Measurements from ENCODE around the gene DAB2.

DAB2 gene

GRCh38 chr5:39448506-39449128 is 23.8 kb upstream of the DAB2 start:
- Histone ChIP-seq H4K20me1 (ENCODE audit: control insufficient read depth, insufficient read depth, low read depth, low read length) (no peaks in the 10 kb centered on the region), H3K4me1 (ENCODE audit: control insufficient read depth, low read length) (no peaks in the 10 kb centered on the region), H3K36me3 (ENCODE audit: control insufficient read depth, low read length) (no peaks in the 10 kb centered on the region), H3K4me2 (ENCODE audit: low read length) (no peak overlapping the region), H3F3A (ENCODE audit: control insufficient read depth, insufficient read depth) (no peaks in the 10 kb centered on the region), H3K9me3 (ENCODE audit: control insufficient read depth, insufficient read depth, low read length) (no peaks in the 10 kb centered on the region), H3K4me3 (ENCODE audit: low read length) (no peak overlapping the region), H3K79me2 (ENCODE audit: control insufficient read depth, low read length) (no peaks in the 10 kb centered on the region), H3K9me2 (replicated peaks; ENCODE audit: control insufficient read depth, low read length) (no peaks in the 10 kb centered on the region), H3K27ac (ENCODE audit: low read depth, low read length) (no peak overlapping the region), H3K27me3 (ENCODE audit: control insufficient read depth, low read length) (no peaks in the 10 kb centered on the region)
- TF ChIP-seq EZH2phosphoT487 (IDR thresholded peaks at IDR 0.05; ENCODE audit: borderline replicate concordance, low read length) (no peak), CTCF (IDR thresholded peaks at IDR 0.05; ENCODE audit: low read depth, low read length, poor library complexity, severe bottlenecking) (no peak)

GRCh38 chr5:39447968-39448367 is 23.2 kb upstream of the DAB2 start:
- Histone ChIP-seq H3K9me3 (ENCODE audit: control insufficient read depth, insufficient read depth, low read length) (no peaks in the 10 kb centered on the region), H3F3A (ENCODE audit: control insufficient read depth, insufficient read depth) (no peaks in the 10 kb centered on the region), H3K4me3 (ENCODE audit: low read length) (no peak overlapping the region), H3K36me3 (ENCODE audit: control insufficient read depth, low read length) (no peaks in the 10 kb centered on the region), H3K4me1 (ENCODE audit: control insufficient read depth, low read length) (no peaks in the 10 kb centered on the region), H3K79me2 (ENCODE audit: control insufficient read depth, low read length) (no peaks in the 10 kb centered on the region), H3K27ac (ENCODE audit: low read depth, low read length) (no peak overlapping the region), H3K27me3 (ENCODE audit: control insufficient read depth, low read length) (no peaks in the 10 kb centered on the region), H3K4me2 (ENCODE audit: low read length) (no peak overlapping the region), H3K9me2 (replicated peaks; ENCODE audit: control insufficient read depth, low read length) (no peaks in the 10 kb centered on the region), H4K20me1 (ENCODE audit: control insufficient read depth, insufficient read depth, low read depth, low read length) (no peaks in the 10 kb centered on the region)
- TF ChIP-seq CTCF (IDR thresholded peaks at IDR 0.05; ENCODE audit: low read depth, low read length, poor library complexity, severe bottlenecking) (no peak), EZH2phosphoT487 (IDR thresholded peaks at IDR 0.05; ENCODE audit: borderline replicate concordance, low read length) (no peak)

- H3K27me3 ChIP-seq (ENCODE audit: control insufficient read depth, low read length) = no peaks in the 10 kb centered on the region
- H3K4me2 ChIP-seq (ENCODE audit: low read length) = no peak overlapping the region
- H3K27ac ChIP-seq (ENCODE audit: low read depth, low read length) = no peak overlapping the region
- no peaks in the 10 kb centered on the region for H3K9me2 ChIP-seq (replicated peaks; ENCODE audit: control insufficient read depth, low read length)
- no peaks in the 10 kb centered on the region for H3K4me1 ChIP-seq (ENCODE audit: control insufficient read depth, low read length)
- H3K79me2 ChIP-seq (ENCODE audit: control insufficient read depth, low read length) = no peaks in the 10 kb centered on the region
- no peaks in the 10 kb centered on the region for H3K36me3 ChIP-seq (ENCODE audit: control insufficient read depth, low read length)
- no peak overlapping the region for H3K4me3 ChIP-seq (ENCODE audit: low read length)
- TF ChIP-seq CTCF (IDR thresholded peaks at IDR 0.05; ENCODE audit: low read depth, low read length, poor library complexity, severe bottlenecking) = no peak
- TF ChIP-seq EZH2phosphoT487 (IDR thresholded peaks at IDR 0.05; ENCODE audit: borderline replicate concordance, low read length) = no peak
- no peaks in the 10 kb centered on the region for H4K20me1 ChIP-seq (ENCODE audit: control insufficient read depth, insufficient read depth, low read depth, low read length)
- no peaks in the 10 kb centered on the region for H3F3A ChIP-seq (ENCODE audit: control insufficient read depth, insufficient read depth)
- H3K9me3 ChIP-seq (ENCODE audit: control insufficient read depth, insufficient read depth, low read length) = no peaks in the 10 kb centered on the region
Observed at GRCh38 chr5:39447059-39447458, 22.3 kb upstream of the DAB2 start.
